ENCODE data around the gene CHD5.

Gene CHD5

DNA sequence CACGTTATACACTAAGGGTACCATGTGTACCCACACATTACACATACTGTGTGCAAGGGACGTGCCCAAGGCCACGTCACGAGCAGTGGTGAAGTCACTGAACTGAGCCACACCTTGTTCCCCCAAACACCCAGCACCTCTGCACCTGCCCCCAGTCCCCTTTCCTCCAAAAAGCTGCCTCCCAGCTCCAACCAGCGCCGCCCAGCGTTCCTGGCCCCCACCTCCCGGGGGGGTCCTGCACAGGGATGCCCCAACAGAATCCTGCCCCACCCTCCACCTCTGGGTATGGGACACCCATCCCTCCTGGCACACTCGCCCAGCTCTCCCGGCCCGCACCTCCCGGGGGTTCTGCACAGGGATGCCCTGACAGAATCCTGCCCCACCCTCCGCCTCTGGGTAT, 54.1 kb downstream of the CHD5 start:
- DNase-seq (ENCODE audit: insufficient read length, low spot score) (no peak), FAIRE-seq (no peak)
- TF ChIP-seq, protein P1, sequence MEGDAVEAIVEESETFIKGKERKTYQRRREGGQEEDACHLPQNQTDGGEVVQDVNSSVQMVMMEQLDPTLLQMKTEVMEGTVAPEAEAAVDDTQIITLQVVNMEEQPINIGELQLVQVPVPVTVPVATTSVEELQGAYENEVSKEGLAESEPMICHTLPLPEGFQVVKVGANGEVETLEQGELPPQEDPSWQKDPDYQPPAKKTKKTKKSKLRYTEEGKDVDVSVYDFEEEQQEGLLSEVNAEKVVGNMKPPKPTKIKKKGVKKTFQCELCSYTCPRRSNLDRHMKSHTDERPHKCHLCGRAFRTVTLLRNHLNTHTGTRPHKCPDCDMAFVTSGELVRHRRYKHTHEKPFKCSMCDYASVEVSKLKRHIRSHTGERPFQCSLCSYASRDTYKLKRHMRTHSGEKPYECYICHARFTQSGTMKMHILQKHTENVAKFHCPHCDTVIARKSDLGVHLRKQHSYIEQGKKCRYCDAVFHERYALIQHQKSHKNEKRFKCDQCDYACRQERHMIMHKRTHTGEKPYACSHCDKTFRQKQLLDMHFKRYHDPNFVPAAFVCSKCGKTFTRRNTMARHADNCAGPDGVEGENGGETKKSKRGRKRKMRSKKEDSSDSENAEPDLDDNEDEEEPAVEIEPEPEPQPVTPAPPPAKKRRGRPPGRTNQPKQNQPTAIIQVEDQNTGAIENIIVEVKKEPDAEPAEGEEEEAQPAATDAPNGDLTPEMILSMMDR (IDR thresholded peaks at IDR 0.05; ENCODE audit: insufficient read depth, missing control alignments): no peak

DNA sequence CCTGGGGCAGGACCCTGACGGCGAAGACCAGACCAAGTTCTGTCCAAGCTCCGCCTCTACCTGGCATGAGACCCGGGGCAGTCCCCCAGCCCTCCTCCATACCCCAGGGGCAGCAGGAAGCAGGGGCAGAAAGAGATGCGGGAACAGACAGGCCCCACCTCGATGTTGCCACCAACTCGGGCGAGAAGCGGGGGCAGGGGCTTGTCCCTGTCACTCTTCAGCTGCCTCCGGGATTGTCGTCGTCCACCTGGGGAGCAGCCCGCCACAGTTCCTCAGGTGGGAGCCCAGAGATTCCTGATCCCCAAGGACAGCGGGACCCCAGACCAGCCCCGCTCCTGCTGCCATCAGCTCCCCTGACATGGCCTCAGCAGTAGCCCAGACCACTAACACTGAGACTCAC, 54.8 kb downstream of the CHD5 start:
- TF ChIP-seq, protein P1 (IDR thresholded peaks at IDR 0.05; ENCODE audit: insufficient read depth, missing control alignments): no peak
- DNase-seq (ENCODE audit: insufficient read length, low spot score) (no peak), FAIRE-seq (no peak)

DNA sequence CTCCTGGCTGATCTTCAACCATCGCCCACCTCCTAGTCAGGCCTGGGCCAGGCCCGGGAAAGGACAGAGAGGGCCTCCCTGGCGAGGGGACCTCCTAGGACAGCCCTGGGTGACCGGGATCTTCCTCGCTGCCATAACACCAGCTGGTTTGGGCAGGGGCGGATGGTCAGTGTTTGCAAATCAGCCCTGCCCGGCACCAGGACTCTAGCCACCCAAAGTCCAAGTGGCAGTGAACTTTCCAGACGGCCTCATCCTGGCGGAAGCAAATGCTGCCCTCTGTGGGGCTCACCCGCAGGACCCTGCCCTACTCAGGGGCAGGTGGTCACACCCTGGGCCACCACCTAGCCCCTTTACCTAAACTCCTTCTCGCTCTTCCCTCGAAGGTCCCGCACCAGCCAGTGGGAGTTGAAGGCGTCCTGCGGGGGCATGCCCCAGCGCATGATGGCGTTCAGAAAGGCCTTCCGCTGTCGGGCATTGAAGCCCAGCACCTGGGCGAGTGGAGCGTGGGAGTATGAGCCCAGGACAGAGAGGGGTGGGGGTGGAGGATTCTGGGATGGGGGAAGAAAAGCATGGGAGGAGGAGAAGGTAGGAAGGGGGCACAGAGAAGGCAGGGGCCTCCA, 55.3 kb downstream of the CHD5 start:
- FAIRE-seq: no peak
- TF ChIP-seq, protein P1 (IDR thresholded peaks at IDR 0.05; ENCODE audit: insufficient read depth, missing control alignments): no peak
- no peak for DNase-seq (ENCODE audit: insufficient read length, low spot score)

DNA sequence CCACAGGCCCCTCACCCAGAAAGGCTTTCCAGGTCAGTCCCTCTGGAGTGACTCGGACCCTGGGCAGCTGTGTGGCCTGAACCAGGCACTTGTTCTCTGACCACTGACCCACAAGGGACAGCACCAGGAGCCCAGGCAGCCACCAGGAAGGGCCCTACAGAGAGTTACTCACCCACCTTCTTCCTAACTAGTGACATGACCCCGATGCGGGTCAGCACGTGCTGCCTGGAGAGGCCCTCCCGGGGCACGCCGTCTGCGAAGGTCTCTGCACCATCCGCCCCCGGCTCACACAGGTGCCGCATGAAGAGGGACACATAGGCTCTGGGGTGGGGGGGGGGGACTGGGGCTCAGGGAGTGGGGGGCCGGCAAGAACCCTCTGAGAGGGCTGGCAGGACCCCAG, 55.8 kb downstream of the CHD5 start:
- FAIRE-seq (no peak), DNase-seq (ENCODE audit: insufficient read length, low spot score) (no peak)
- TF ChIP-seq, protein P1 (IDR thresholded peaks at IDR 0.05; ENCODE audit: insufficient read depth, missing control alignments): no peak

DNA sequence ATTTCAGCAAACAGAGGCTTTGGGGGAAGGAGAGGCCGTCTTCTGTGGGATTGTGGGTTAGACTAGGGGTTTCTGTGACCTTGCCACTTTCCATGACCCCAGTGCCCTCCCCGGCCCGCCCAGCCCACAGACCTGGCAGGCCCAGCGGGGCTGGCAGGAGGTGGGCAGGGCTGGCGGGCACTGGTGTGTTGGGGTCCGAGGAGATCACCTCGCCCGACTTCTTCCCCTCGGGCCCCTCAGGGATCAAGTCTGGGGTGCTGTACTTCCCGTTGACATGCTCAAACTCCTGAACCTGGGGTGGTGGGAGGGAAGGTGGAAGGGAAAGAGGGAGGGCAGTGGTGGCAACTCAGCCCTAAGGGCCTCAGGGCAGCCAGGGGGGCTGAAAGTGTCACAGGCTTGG, 56.3 kb downstream of the CHD5 start:
- no peak for FAIRE-seq
- TF ChIP-seq, protein P1 (IDR thresholded peaks at IDR 0.05; ENCODE audit: insufficient read depth, missing control alignments): no peak

DNA sequence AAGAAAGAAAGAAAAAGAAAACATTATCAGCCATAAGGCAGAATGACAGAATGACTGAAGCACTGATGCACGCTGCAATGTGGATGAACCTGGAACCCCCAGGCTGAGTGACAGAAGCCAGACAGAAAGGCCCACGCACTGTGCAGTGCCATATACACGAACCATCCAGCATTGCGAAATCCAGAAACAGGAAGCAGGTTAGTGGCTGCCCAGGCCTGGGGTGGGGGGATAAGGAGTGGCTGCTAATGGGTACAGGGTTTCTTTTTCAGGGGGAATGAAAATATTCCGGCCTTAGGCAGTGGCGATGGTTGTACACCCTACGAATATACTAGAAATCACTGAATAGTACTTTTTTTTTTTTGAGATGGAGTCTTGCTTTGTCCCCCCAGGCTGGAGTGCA, 57.0 kb downstream of the CHD5 start:
- DNase-seq (ENCODE audit: insufficient read length, low spot score) (no peak), FAIRE-seq (no peak)
- TF ChIP-seq, protein P1 (IDR thresholded peaks at IDR 0.05; ENCODE audit: insufficient read depth, missing control alignments): no peak

More for the DNA sequence above, 56.3 kb downstream of the CHD5 start:
- no peak for DNase-seq (ENCODE audit: insufficient read length, low spot score)

DNA sequence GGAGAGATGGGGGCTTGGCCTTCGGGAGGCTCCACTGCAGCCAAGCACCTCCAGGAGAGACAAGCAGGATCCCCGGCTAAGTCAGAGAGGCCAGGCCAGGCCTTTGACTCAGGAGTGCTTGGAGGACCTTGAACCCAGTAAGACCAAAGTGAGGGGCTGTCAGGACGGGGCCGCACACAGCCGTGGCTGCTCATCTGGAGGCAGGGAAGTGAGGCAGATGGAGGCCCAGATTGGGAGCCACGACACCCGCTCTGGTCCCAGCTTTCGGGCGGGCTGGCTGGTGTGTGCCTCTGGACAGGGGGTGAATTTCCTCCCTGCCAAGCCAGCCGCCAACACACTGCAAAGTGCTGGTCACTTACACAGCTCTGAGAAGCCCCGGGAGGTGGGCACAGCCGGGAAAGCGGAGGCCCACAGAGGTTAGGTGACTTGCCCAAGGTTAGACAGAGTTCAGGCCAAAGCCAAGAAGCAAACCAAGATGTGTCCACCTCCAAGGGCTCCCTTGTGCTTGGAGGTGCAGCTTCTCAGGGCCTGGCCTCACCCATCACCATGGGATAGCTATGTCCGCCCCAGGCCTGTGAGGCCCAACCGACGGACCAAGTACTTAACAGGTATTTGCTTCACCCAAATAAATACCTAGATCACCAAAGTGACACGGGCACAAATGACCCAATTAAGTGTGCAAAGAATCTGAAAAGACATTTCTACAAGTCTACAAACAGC, 58.3 kb downstream of the CHD5 start:
- no peak for FAIRE-seq
- no peak for DNase-seq (ENCODE audit: insufficient read length, low spot score)
- TF ChIP-seq, protein P1 (IDR thresholded peaks at IDR 0.05; ENCODE audit: insufficient read depth, missing control alignments): no peak

Data from D721Med (cell line).